ENCODE results near the gene KRTAP10-2.
"Not testable (repeated sequence)": the region's sequence is repeated elsewhere in the genome, so short reads cannot be mapped to it uniquely, and the experiment has no call there.

KRTAP10-2 gene

GRCh38 chr21:44583089-44583799 is 31.9 kb upstream of the KRTAP10-2 start:
- DNase-seq (ENCODE audit: low read depth in 2 of 2) = no peak

GRCh38 chr21:44582055-44582454 is 30.8 kb upstream of the KRTAP10-2 start:
- DNase-seq (ENCODE audit: low read depth in 2 of 2) = no peak

DNA sequence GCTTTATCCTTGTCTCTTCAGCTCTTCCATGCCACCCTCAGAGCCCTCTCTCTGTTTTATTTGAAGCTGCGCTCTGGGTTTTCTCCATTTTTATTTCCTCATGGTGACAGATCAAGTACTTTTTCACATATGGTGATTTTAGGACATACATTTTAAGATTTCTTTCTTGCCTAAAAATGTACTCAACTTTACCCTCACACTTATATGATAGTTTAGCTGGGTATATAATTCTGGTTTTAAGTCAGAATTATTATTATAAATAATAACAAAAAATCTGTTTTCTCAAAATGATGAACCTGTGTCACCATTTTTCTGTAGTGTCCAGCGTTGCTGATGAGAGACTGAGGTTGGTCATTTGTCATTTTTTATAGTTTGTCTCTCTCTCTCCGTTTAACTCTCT is 29.9 kb upstream of the KRTAP10-2 start:
- DNase-seq (ENCODE audit: low read depth in 2 of 2) = no peak

- DNase-seq (ENCODE audit: low read depth in 2 of 2) = not testable (repeated sequence)
These were observed 29.0 kb upstream of the KRTAP10-2 start, which contains the start of gene KRTAP10-5 for GRCh38 chr21:44580231-44580821. Gene KRTAP10-5, minus strand, starts transcription at chr21:44580604. Its CDS starts 26 bp downstream, at chr21:44580578.

GRCh38 chr21:44579833-44580144 is 28.5 kb upstream of the KRTAP10-2 start:
- no peak for DNase-seq (ENCODE audit: low read depth in 2 of 2)

- no peak for DNase-seq (ENCODE audit: low read depth in 2 of 2)
These were observed 27.9 kb upstream of the KRTAP10-2 start for GRCh38 chr21:44579056-44579832.

DNA sequence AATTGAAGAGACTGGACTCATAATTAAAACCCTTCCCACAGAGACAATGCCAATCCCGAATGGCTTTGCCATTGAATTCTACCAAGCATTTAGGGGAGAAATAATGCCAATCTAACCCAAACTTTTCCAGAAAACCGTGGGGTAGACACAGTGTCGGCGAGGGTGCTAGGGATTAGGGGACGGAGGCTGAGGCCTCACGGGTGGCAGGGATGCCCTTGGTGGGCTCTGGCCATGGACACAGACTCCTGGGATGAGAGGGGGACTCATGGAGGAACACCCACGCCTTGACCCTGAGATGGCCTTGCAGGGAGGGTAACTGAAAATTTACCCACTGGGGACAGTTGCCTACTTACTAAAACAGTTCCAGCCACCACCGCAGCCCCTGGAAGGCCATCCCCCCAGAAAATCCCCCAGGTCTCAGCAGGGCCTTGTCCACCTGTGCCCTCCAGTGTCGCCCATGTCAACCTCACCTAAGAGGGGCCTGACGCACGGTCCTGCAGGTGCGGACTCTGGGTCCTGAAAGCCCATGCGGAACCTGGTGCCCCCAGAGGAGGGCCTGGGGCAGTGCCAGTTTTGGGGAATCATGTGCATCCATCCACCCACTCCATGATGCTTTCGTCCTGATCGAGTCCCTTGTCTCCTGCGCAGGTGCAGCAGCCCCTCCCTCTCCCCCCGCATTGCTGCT is 27.2 kb upstream of the KRTAP10-2 start:
- no peak for DNase-seq (ENCODE audit: low read depth in 2 of 2)

- no peak for DNase-seq (ENCODE audit: low read depth in 2 of 2)
These were observed 24.7 kb upstream of the KRTAP10-2 start for GRCh38 chr21:44576025-44576420.

DNA sequence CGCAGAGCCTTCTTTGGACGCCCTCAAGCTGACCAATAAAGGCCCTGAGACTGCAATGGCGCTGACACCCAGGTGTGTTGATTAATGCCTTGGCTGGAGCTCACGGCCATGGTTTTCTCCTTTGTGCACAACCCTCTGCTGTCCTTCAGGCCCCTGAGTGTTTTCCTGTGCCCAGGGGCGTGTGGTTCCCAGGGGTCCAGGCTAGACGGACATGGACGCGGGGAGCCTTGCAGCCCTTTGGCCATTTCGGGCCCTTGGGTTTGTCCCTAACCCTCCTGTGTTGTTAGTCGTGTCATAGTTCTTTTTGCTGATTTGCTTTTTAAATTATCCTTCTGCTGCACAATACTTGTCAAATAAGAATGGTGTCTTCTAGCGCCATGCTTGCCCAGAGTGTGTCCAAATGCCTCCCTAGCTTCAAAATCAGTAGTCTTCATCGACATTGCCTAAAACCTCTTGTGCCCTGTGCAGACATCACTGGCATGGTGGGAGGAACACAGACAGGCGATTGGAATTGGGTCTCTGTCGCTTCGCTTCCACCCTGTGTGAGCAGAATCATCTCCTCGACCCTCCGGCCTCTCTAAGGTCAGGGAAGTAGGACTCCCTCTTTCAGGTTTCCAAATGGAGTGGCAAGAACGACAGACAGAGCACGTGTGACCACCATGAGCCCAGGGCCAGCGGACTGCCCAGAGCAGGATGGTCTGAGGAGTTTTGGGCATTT is 24.2 kb upstream of the KRTAP10-2 start:
- DNase-seq (ENCODE audit: low read depth in 2 of 2) = no peak

GRCh38 chr21:44574457-44575306 is 23.4 kb upstream of the KRTAP10-2 start:
- no peak for DNase-seq (ENCODE audit: low read depth in 2 of 2)

- DNase-seq (ENCODE audit: low read depth in 2 of 2) = not testable (repeated sequence)
These were observed 22.5 kb upstream of the KRTAP10-2 start, which contains the start of gene KRTAP10-4 for GRCh38 chr21:44573630-44574456. Gene KRTAP10-4, plus strand, starts transcription at chr21:44573729. Its CDS starts 30 bp downstream, at chr21:44573759.

- no peak for DNase-seq (ENCODE audit: low read depth in 2 of 2)
These were observed 21.8 kb upstream of the KRTAP10-2 start for GRCh38 chr21:44572959-44573583.

- no peak for DNase-seq (ENCODE audit: low read depth in 2 of 2)
These were observed 20.8 kb upstream of the KRTAP10-2 start for GRCh38 chr21:44571844-44572782.

GRCh38 chr21:44571296-44571695 is 20.0 kb upstream of the KRTAP10-2 start:
- no peak for DNase-seq (ENCODE audit: low read depth in 2 of 2)

- no peak for DNase-seq (ENCODE audit: low read depth in 2 of 2)
These were observed 18.7 kb upstream of the KRTAP10-2 start for GRCh38 chr21:44569861-44570517.

DNA sequence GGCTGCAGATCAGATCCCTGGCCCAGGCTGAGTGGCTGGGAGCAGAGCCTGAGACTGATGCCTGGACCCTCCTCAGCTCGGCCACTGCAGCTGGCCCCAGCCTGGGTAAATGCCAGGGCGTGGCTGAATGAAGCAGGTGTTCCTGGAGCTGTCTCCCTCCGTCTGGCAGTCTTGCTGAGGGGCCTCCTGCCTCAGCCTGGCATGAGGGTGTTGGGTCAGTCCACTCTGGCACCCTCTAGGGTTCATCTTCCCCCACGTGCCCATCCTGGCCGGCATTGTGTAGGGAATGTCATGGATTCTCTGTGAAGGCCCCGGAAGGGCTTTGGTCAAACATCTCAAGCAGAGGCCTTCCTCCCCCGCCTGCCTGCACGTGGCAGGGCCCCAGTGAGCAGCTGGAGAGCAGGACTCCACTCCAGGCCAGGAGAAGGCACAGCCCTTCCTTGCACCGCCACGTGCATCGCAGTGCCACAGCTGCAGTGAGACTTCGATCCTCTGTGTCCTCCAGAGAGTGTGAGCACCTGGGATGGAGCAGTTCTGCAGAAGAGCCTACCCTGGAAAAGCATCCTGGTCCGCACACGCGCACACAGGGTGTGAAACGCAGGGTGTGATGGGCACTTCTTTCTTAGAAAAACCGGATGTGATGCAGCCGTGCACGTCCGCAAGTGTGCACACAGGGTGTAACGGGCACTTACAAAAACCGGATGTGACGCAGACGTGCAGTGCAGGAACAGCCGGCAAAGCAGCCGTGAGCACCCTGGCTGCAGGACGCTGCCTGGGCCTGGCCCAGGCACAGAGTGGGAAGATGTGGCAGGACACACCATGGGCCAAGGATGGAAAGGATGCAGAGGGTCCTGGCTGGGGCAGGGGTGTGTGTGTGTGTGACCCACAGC is 17.6 kb upstream of the KRTAP10-2 start:
- no peak for DNase-seq (ENCODE audit: low read depth in 2 of 2)

Measured in stimulated activated CD8-positive, alpha-beta memory T cell treated with anti-CD3 and anti-CD28 coated beads, Interleukin-15, amount 100 ng/mL, for 48 hours (primary cell).